AG04450 (cell line): Measurements from ENCODE around the gene MMP17. TPM values are rescaled to one million over a fixed set of nuclear protein-coding genes. Genes with fewer than 3 reads are reported as not detected.

Source experiments
- CTCF ChIA-PET: fragments of 300-600, 350-600 bp; formaldehyde crosslinking; extraction: SDS; loops from one replicate; lab custom pipeline; 2022; ENCODE audit warnings: antibody characterized with exemption, inconsistent platforms; lab: Charles Lee
- POLR2A ChIA-PET: fragments of 350-600 bp; formaldehyde crosslinking; extraction: SDS; loops from one replicate; lab custom pipeline; 2021; ENCODE audit warnings: antibody characterized with exemption, inconsistent platforms; lab: Yijun Ruan, JAX
- DNase-seq: peaks from one replicate; pipeline ENCODE4 v3.0.0-alpha.2; 2011; ENCODE audit warnings: low read depth, low spot score
- H3K27ac ChIP-seq: one replicate; pipeline ENCODE4 v1.5.1; 2012; ENCODE audit warnings: low read depth, low read length, control low read depth
- H3K27me3 ChIP-seq: one replicate; pipeline ENCODE4 v1.6.0; 2012; ENCODE audit warnings: low read length; ENCODE audit not compliant: control insufficient read depth, insufficient read depth
- H3K4me3 ChIP-seq: 2 replicates; pipeline ENCODE4 v1.5.1; 2011; ENCODE audit warnings: mild to moderate bottlenecking, low read depth, low read length, control low read depth
- H3K9me3 ChIP-seq: 2 replicates; pipeline ENCODE4 v1.5.1; 2012; ENCODE audit warnings: low read length; ENCODE audit not compliant: control insufficient read depth, insufficient read depth
- CTCF ChIP-seq: IDR thresholded peaks from 2 replicates; pipeline ENCODE4 v1.5.1; 2011; ENCODE audit warnings: low read depth, low read length, control low read depth, inconsistent platforms
- polyA plus RNA-seq: library from polyadenylated mRNA; depleted of rRNA; stranded (reverse); fragments of >200 nt; gene quantifications from 2 replicates; pipeline ENCODE4 v1.2.3, GENCODE V29; 2011

MMP17 gene
- polyA plus RNA-seq, 1 experiment, result 9.9 TPM

GRCh38 chr12:131894981-131895639, 66.9 kb downstream of the MMP17 start:
- Histone ChIP-seq H3K27me3 (no peaks in the 10 kb centered on the region), H3K27ac (peak overlapping the region; percentile 31), H3K9me3 (no peaks in the 10 kb centered on the region; the same call in 1 of the 2 replicates), H3K4me3 (peak overlapping the region; percentile 69)
- no peak for TF ChIP-seq CTCF
- POLR2A ChIA-PET, result no interaction called here
- CTCF ChIA-PET, result no interaction called here
- no peak for DNase-seq

GRCh38 chr12:131895640-131896079, 67.5 kb downstream of the MMP17 start:
- ChIA-PET CTCF (no interaction called here), POLR2A (interaction anchor here (1.4 kb wide), 1 partner anchor 12 kb away, joined by 6 read pairs; no protein-coding TSS in a partner anchor)
- Histone ChIP-seq H3K27me3 (no peaks in the 10 kb centered on the region), H3K27ac (peak overlapping the region; percentile 81), H3K9me3 (no peaks in the 10 kb centered on the region; the same call in 1 of the 2 replicates), H3K4me3 (peak overlapping the region; percentile 69)
- DNase-seq, result no peak
- no peak for TF ChIP-seq CTCF

DNA sequence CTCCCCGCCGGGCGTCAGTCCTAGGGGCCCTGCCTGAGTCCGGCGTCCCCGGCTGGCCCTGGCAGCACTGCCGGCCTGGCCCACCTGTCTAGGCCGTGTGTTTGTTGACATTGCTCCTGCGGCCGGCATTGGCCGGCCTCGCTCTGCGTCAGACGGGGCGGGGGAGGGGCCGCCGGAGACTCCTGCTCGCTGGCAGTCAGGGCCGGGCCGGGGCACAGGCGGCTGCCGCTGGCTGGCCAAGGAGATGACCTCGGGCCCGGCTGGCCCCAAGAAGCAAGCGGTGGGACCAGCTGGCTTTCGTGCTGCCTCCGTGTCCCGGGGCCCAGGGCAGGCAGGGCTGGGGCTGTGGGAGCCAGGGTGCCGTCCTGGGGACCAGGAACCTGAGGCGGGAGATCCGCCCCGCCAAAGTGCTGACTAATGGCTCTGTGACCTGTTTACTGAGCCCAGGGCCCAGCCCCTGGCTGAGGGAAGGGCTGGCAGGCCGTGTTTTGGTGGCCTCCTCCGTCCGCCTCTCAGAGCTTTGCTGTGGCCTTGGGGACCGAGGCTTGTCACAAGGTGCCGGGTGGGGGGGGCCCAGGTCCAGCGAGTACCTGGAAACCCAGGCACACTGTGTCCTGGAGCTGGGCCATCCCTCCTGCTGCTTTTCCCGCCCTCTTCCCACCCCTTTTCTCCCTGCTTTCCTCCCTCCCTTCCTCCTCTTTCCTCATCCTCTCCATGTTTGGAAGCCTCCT, 68.1 kb downstream of the MMP17 start:
- no peak for TF ChIP-seq CTCF
- ChIA-PET CTCF (no interaction called here), POLR2A (interaction anchor here (0.5 to 1.4 kb wide), 5 partner anchors 13 to 67 kb away, joined by 4 to 7 read pairs (median 6); no protein-coding TSS in a partner anchor)
- DNase-seq, result peak; percentile 63
- H3K4me3 ChIP-seq, result peak overlapping the region; percentile 69
- no peaks in the 10 kb centered on the region; the same call in 1 of the 2 replicates for H3K9me3 ChIP-seq
- H3K27ac ChIP-seq, result peak overlapping the region; percentile 96
- no peaks in the 10 kb centered on the region for H3K27me3 ChIP-seq

DNA sequence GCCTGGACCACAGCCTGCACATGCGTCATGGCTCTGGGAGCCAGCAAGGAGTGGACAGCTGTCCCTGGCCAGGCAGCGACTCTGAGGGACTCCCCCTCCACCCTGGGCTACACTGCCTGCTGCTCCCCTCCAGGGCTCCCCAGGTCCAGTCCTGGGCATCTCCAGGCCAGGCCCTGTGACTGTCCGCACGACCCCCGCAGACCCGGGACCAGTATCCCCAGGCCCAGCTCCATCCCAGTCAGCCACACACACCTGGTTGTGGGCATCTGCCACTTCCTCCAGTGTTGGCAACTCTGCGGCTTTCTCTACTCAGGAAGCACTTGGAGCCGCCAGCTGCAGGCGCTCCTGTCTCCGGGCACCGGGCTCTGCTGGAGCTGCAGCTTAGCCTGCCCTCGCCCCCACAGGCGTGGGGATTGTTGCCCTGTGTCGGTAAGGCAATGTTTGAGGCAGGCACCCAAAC, 68.6 kb downstream of the MMP17 start:
- TF ChIP-seq CTCF, result no peak
- peak; percentile 52 for DNase-seq
- Histone ChIP-seq H3K27me3 (no peaks in the 10 kb centered on the region), H3K4me3 (peak overlapping the region; percentile 69), H3K27ac (peak overlapping the region; percentile 96), H3K9me3 (no peaks in the 10 kb centered on the region; the same call in 1 of the 2 replicates)
- ChIA-PET POLR2A (interaction anchor here (0.5 to 1.4 kb wide), 5 partner anchors 14 to 68 kb away, joined by 4 to 7 read pairs (median 6); no protein-coding TSS in a partner anchor), CTCF (no interaction called here)

DNA sequence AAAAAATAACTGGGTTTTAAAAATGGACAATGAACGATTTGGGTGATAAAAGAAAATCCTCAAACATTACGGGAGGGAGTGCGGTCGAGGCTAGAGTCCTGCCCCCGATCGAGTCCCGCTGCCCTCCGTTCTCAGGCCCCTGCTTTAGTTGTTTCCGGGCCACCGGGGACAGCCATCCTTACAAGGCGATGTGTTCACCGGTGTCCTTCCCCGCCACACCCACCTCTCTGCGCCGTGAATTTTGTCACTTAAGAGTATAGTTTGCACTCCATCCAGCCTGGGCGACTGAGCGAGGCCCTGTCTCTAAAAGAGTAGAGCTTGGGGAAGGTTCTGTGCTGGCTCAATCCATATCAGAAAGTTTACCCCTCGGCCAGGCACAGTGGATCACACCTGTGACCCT, 69.1 kb downstream of the MMP17 start:
- no peak for TF ChIP-seq CTCF
- no peak for DNase-seq
- Histone ChIP-seq H3K27ac (peak overlapping the region; percentile 96), H3K9me3 (no peaks in the 10 kb centered on the region; the same call in 1 of the 2 replicates), H3K4me3 (no peak overlapping the region), H3K27me3 (no peaks in the 10 kb centered on the region)
- ChIA-PET CTCF (no interaction called here), POLR2A (interaction anchor here (0.7 to 1.4 kb wide), 3 partner anchors 14 to 69 kb away, joined by 4 to 7 read pairs (median 6); no protein-coding TSS in a partner anchor)
